GM12892 (cell line): ENCODE data around the gene UCP2.

Source experiments
- POLR2A ChIP-seq: IDR thresholded peaks from 2 replicates; pipeline ENCODE4 v1.6.1; 2011; ENCODE audit warnings: low read depth, low read length, control low read depth
- POLR2AphosphoS5 ChIP-seq: IDR thresholded peaks from 2 replicates; pipeline ENCODE4 v1.6.1; 2011; ENCODE audit warnings: low read depth, low read length, control low read depth

- TF ChIP-seq POLR2A: no peak
- no peak for TF ChIP-seq POLR2AphosphoS5
These were observed 37.7 kb downstream of the UCP2 start for GRCh38 chr11:73944901-73945300.
